ENCODE results near the gene LPP.

Gene LPP

GRCh38 chr3:188528396-188528795 is 374.4 kb downstream of the LPP start:
- no peak overlapping the region for H3K4me2 ChIP-seq (ENCODE audit: low read length)
- TF ChIP-seq CTCF (IDR thresholded peaks at IDR 0.05; ENCODE audit: low read length) (no peak), EZH2 (IDR thresholded peaks at IDR 0.05; ENCODE audit: borderline replicate concordance, low read length) (no peak)
- H3K27ac ChIP-seq (ENCODE audit: low read depth, low read length, poor library complexity, severe bottlenecking) = no peak overlapping the region
- no peaks in the 10 kb centered on the region for H3K79me2 ChIP-seq (ENCODE audit: insufficient read depth, low read length)
- peaks cover 3% of the 10 kb centered on the region for H3K4me1 ChIP-seq (ENCODE audit: insufficient read depth, low read length, severe bottlenecking)
- no peak overlapping the region for H3K9ac ChIP-seq (ENCODE audit: low read length)
- no peaks in the 10 kb centered on the region for H3K27me3 ChIP-seq (ENCODE audit: insufficient read depth, low read length)
- H3K9me2 ChIP-seq (ENCODE audit: low read depth, low read length) = no peaks in the 10 kb centered on the region
- H3F3A ChIP-seq (ENCODE audit: insufficient read depth, low read length) = no peaks in the 10 kb centered on the region
- H3K4me3 ChIP-seq (ENCODE audit: low read depth, low read length, poor library complexity, severe bottlenecking) = no peak overlapping the region
- no peaks in the 10 kb centered on the region for H4K20me1 ChIP-seq (ENCODE audit: insufficient read depth, low read length)
- H2AFZ ChIP-seq (ENCODE audit: low read length) = no peak overlapping the region
- H3K9me3 ChIP-seq (ENCODE audit: low read length) = no peaks in the 10 kb centered on the region
- no peaks in the 10 kb centered on the region for H3K36me3 ChIP-seq (ENCODE audit: insufficient read depth, low read length)

GRCh38 chr3:188529228-188529627 is 375.3 kb downstream of the LPP start:
- no peaks in the 10 kb centered on the region for H3K9me3 ChIP-seq (ENCODE audit: low read length)
- peaks cover 3% of the 10 kb centered on the region for H3K4me1 ChIP-seq (ENCODE audit: insufficient read depth, low read length, severe bottlenecking)
- no peak overlapping the region for H3K9ac ChIP-seq (ENCODE audit: low read length)
- H3K79me2 ChIP-seq (ENCODE audit: insufficient read depth, low read length) = no peaks in the 10 kb centered on the region
- H4K20me1 ChIP-seq (ENCODE audit: insufficient read depth, low read length) = no peaks in the 10 kb centered on the region
- no peaks in the 10 kb centered on the region for H3F3A ChIP-seq (ENCODE audit: insufficient read depth, low read length)
- H3K4me3 ChIP-seq (ENCODE audit: low read depth, low read length, poor library complexity, severe bottlenecking) = no peak overlapping the region
- H2AFZ ChIP-seq (ENCODE audit: low read length) = no peak overlapping the region
- no peak overlapping the region for H3K4me2 ChIP-seq (ENCODE audit: low read length)
- no peak for TF ChIP-seq EZH2 (IDR thresholded peaks at IDR 0.05; ENCODE audit: borderline replicate concordance, low read length)
- no peak for TF ChIP-seq CTCF (IDR thresholded peaks at IDR 0.05; ENCODE audit: low read length)
- H3K27ac ChIP-seq (ENCODE audit: low read depth, low read length, poor library complexity, severe bottlenecking) = no peak overlapping the region
- no peaks in the 10 kb centered on the region for H3K9me2 ChIP-seq (ENCODE audit: low read depth, low read length)
- H3K36me3 ChIP-seq (ENCODE audit: insufficient read depth, low read length) = no peaks in the 10 kb centered on the region
- no peaks in the 10 kb centered on the region for H3K27me3 ChIP-seq (ENCODE audit: insufficient read depth, low read length)

GRCh38 chr3:188530226-188530625 is 376.3 kb downstream of the LPP start:
- H3K9me2 ChIP-seq (ENCODE audit: low read depth, low read length) = no peaks in the 10 kb centered on the region
- no peak overlapping the region for H3K4me2 ChIP-seq (ENCODE audit: low read length)
- H3K4me3 ChIP-seq (ENCODE audit: low read depth, low read length, poor library complexity, severe bottlenecking) = no peak overlapping the region
- peaks cover 3% of the 10 kb centered on the region for H3K4me1 ChIP-seq (ENCODE audit: insufficient read depth, low read length, severe bottlenecking)
- H3K36me3 ChIP-seq (ENCODE audit: insufficient read depth, low read length) = no peaks in the 10 kb centered on the region
- H3F3A ChIP-seq (ENCODE audit: insufficient read depth, low read length) = no peaks in the 10 kb centered on the region
- no peaks in the 10 kb centered on the region for H3K27me3 ChIP-seq (ENCODE audit: insufficient read depth, low read length)
- no peak overlapping the region for H3K27ac ChIP-seq (ENCODE audit: low read depth, low read length, poor library complexity, severe bottlenecking)
- TF ChIP-seq EZH2 (IDR thresholded peaks at IDR 0.05; ENCODE audit: borderline replicate concordance, low read length) = no peak
- no peak for TF ChIP-seq CTCF (IDR thresholded peaks at IDR 0.05; ENCODE audit: low read length)
- no peak overlapping the region for H2AFZ ChIP-seq (ENCODE audit: low read length)
- H3K9me3 ChIP-seq (ENCODE audit: low read length) = no peaks in the 10 kb centered on the region
- H3K9ac ChIP-seq (ENCODE audit: low read length) = no peak overlapping the region
- no peaks in the 10 kb centered on the region for H3K79me2 ChIP-seq (ENCODE audit: insufficient read depth, low read length)
- H4K20me1 ChIP-seq (ENCODE audit: insufficient read depth, low read length) = no peaks in the 10 kb centered on the region
